Germinal center (tissue), 1 donor: Measurements from ENCODE around the gene HES7.

Experiments used
- DNase-seq: peaks from one replicate; pipeline ENCODE4 v3.0.0; 2012; ENCODE audit warnings: mixed read lengths, low spot score

HES7 gene

DNA sequence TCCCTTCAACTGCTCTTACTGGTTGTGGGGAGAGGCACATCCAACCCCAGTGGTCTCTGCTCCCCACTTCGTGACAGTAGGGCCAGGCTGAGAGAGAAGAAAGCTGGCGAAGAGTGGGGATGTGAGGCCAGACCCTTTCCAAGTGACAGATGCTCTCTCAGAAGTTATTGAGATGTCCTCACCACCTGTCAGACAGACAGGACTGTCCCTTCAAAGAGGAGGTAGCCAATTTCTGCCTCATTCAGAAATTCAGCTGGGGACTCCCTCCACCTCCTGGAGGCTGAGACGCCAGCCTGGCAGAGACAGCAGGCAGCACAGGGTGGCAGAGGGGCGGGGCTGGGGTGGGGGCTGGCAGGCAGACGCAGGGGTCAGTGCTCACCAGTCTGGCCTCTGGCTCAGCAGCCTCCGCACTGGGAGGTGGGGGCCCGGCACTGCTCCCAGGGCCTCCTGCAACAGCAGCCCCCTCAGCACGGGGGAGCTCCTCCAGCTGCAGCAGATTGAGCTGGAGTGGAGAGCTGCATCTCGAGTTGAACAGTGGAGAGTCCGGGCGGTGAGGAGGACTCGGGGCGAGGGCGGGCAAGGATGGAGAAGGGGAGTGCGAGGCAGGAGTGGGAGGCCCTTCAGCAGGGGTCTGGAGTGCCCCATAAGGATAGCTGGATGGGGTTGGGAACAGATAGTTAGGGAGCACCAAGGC is 19.1 kb upstream of the HES7 start:
- DNase-seq = no peak

DNA sequence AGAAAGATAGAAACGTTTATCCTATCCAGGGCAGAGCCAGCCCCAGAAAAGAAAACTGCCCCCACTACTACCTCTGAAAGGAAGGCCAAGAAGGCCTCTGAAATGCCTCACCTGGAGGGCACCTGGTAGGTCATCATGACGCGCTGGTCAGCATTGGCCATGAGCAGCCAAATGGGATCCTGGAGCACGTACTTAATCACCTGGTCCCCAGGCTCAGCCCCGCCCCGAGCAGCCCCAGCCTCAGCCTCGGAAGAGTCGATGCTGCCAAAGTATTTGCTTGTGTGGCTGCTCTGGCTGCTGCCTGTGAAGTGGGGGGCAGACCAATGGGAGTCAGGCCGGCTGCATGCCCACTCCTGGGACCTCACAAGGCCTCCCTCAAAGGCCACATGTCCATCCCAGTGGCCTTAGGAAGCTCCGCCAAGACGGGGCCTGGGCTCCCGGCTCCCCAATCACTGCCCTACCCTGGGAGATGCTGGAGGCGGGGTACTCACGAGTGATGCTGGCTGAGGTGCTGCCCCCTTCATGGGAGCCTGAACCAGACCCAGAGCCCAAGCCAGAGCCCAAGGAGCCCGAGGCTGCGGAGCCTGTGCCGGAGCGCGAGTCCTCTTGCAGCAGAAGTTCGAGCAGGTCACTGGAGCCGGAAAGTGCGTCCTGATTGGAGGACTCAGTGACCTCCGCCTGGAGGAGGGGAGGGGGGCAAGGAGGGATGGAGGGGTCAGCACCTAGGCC is 18.4 kb upstream of the HES7 start:
- no peak for DNase-seq

DNA sequence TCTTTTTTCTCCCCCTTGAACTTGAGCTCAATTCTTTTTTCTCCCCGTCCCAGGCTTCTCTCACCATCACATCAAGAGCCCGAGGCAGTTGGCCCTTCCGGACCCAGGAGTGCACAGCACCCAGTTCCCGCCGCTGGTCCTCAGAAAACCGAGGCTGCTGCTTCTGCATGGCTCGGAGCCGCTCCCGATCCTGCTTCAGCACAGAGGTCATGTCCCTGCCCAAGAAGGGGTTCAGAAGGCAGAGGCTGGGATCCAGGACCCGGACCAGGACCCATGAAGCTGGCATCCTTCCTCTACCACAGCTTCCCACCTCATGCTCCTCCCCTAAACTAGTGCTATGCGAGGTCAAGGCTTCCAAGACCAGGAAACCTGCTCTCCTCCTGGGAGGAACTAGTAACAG is 17.8 kb upstream of the HES7 start:
- DNase-seq = no peak

DNA sequence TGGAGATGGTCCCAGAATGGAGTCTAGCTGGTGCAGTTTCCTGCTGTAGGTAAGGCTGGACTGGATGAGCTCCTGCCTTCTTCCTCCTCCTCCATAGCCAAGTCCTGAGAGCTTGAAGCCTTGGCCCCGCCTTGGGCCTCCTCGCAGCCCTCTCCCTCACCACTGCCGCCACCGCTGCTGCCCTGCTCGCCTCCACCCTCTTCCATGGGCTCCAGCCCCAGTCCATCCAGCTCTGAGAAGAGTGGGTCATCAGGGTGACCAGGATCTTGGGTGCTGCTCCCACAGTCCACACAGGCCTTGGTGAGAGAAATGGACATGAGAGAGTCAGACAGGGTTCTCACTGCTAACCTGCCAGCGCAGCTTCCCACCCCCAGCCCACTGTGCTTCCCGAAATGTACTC is 17.1 kb upstream of the HES7 start:
- no peak for DNase-seq

DNA sequence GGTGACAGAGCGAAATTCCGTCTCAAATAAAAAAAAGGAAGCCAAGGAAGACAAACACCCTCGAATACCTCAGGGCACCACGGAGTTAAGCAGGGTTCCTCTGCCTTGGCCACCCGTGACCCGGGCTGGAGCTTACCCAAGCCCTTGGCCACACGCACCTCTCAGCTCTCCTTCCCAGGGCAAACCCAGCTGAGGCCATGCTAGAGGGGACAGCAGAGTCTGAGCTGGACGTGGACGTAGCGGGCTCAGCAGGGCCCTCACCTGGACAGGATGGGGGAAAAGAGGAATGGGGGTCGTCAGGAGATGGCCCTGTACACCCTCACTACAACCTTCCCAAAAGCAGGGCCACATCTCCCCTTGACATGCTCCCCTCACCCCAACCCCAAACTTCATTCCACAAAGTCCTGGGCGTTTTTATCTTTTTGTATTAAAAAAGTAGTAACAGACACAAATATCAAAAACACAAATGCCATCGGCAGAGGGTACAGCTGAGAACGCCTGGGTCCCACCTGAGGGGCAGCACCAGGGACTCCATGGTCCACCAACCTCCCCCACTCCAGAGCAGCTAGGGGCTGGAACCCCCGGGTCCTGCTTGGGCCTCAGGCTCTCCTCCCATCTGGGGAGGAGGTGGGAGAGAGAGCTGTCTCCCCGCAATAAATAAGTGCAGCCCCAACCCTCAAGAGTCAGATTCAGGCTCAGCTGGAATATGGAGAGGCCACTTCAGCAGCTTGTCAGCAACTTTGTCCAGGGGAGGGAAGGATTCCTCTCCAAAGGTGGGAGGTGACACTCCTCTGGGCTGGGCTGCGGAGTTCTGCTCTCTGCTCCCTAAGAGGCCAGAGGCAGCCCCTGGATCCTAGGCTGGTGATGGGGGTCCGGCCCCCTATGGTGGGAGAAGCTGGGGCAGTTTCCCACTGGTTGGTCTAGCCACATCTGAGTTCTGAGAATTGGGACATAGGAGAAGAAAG is 16.4 kb upstream of the HES7 start:
- no peak for DNase-seq

DNA sequence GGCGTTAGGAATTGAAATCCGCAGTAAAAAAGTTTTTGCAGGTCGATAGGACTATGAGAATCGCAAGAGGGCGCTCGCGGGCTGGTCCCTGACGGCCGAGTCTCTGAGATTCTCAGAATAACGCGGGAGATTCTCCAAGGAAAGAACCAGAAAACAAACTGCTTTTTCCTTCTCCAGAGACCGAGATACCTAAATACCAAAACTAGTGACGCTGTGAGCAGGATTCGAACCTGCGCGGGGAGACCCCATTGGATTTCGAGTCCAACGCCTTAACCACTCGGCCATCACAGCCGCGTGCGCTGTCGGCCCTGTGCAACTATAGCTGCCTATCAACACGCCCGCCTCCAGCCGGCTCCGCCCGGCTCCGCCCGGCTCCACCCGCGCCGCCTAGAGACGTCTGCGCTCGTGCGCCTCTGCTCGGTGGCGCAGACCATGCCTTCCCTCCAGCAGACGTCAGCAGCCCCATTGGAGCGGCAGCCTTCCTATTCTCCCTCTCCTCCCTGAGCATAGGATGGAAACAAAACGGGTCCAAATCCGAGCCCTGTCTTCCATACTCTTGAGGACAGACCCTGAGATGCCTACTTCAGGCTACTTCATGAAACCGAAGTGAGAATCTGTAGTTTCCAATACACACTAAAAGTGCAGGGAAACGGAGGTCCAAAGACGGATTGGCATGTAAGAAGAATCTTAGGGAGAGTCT is 14.9 kb upstream of the HES7 start:
- DNase-seq = peak; percentile 88

DNA sequence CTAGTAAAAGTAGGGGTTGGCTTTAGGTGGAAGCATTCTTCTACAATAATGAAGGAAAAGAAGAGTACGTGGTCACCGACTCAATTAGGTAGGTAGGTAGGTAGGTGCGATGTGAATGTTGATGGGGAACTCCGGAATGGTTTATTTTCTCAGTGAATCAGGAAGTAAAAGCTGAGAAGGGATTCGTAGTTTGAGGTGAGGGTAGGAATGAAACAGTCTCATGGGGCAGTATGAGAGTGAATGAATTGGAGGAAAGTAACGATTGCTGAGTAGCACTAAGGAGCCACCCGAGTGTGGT is 14.4 kb upstream of the HES7 start:
- no peak for DNase-seq

DNA sequence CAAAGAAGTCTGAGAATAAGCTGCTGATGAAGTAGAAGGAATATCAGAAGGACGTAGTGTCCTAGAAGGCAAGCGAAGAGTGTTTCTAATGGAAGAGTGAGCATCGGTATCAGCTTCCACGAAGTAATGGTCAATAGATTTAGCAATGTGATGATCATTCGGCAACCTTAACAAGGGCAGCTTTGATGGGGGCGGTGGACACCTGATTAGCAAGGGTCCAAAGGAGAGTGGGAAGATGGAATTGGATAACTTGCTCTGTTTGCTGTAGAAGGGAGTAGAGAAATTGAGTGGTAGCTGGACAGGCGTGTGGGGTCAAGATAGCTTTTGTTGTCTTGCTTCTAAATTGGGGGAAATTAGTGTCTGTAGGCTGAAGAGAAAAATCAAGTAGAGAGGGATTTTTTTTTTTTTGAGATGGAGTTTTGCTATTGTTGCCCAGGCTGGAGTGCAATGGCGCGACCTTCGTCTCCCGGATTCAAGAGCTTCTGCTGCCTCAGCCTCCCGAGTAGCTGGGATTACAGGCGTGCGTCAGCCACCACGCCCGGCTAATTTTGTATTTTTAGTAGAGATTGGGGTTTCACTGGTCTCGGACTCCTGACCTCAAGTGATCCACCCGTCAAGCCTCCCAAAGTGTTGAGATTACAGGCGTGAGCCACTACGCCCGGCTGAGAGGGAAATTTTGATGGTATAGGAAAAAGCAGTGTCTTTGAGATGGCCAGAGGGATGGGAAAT is 13.9 kb upstream of the HES7 start:
- DNase-seq = no peak

DNA sequence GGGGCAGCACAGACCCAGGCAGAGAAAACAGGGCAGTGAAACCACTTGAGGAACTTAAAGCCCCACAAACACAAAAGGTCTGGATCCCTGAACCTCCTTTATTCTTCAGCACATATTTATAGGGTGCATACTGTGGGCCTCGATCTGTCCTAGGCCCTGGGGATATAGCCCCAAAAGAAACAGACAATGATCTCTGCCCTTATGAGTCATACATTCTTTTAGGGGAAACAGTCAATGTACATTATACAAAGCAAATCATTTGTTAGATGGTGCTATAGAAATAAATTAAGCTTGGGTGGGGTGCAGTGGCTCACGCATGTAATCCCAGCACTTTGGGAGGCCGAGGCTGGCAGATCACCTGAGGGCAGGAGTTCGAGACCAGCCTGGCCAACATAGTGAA is 10.0 kb upstream of the HES7 start:
- no peak for DNase-seq

DNA sequence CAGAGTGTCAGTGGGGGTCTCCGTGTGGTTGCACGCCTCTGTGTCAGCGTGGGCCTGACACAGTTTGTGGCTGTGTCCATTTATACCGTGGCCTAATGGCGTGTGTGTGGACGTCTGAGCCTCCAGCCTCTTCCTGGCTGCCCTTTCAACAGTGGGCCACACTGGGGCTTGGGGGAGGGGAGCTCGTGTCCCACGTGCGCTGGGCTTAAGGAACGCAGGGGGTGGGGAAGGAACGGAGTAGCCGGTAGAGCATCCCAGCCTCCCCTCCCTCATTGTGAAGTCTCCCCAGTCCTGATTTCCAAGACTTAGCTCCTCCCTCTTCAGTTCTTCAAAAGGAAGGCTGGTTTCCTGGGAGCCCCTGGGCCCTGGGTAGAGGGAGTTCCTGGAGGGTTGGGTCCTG is 9.5 kb upstream of the HES7 start:
- DNase-seq = no peak

DNA sequence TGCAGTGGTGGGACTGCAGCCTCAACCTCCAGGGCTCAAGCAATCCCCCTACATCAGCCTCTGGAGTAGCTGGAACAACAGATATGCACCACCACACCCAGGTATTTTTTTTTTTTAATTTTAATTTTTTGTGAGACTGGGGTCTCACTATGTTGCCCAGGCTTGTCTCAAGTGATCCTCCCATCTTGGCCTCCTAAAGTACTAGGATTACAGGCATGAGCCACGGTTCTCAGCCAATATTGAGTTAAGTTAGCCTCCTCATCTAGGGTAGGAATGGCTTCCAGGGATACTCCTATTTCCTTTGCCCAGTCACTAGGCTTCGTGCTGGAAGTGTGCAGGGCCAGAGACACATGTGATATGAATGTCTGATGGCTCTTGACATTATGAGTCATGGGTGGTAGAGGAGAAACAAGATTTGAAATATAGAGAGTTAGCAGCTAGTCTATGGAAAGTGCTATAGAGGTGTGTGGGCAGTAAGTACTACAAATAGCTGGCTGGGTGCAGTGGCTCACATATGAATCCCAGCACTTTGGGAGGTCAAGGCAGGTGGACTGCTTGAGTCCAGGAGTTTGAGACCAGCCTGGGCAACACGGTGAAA is 8.0 kb upstream of the HES7 start:
- DNase-seq = no peak

DNA sequence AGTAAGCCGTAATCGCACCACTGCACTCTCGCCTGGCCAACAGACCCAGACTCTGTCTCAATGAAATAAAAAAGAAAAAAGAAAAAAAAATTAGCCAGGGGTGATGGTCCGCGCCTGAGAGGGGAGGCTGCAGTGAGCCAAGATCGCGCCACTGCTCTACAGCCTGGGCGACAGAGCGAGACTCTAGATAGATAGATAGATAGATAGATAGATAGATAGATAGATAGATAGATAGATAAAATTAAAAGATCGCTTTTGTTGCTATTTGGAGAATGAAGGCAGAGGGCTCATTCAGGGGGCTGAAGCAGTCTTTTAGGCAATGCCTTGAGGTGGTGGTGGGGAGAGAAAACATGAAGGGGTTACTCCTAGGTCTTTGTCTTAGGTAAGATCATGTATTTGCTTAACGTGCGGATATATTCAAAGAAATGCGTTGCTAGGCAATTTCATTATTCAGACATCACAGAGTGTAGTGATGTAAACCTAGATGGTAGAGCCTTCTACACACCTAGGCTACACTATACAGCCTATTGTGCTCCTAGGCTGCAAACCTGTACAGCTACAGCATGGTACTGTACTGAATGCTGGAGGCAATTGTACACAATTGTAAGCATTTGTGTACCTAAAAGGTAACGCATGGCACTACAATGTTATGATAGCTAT is 4.3 kb upstream of the HES7 start:
- DNase-seq = no peak

DNA sequence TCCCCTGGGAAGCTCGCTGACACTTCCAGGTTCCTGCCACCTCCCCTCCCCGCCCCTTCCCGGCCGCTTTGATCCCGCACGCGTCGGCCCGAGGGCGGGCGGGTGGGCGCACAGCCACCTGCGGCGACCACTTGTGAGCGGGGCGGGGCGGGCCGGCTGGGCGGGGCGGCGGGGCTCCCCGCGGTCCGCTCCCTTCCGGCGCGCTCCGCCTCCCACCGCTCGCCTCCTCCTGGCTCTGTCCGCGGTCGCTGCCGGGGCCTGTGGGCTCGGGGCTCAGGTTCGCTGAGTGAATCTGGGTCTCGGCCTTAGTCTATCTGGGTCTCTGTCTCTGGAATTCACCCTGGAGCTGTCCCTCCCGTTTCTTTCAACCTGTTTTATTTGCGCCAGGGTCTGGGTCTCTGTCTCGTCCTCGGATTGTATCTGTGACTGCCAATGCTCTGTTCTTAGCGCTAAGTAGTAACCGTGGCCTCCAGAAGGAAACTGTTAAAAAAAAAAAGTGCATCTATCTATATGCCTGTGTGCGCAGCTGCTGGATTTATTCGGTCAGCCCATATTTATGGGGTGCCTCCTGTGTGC is 2.7 kb upstream of the HES7 start:
- DNase-seq = no peak

DNA sequence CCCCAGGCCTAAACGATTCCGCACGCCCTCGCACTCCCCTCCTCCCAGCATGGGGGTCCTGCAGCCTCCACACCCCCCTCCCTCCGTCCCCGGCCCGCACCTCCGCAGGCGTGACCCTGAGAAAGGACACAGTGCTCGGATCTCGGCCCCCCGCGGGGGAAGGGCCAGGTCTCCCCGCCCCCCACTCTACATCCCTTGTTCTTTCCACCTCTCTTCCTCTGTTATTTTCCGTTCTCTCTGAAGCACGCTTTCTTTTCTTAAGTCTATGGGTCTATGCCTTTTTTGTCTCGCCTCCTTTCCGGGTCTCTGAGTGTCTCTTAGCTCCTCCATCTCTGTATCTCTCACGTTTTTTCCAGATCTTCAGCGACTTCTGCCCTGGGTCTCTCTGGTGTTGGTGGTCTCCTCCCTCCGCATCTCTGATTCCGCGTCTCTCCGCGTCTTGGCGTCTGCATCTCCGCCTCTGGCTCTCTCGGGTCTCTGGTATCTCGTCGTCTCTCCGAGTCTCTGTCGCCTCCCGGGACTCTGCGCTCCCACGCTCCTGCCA is 2.1 kb upstream of the HES7 start:
- no peak for DNase-seq

DNA sequence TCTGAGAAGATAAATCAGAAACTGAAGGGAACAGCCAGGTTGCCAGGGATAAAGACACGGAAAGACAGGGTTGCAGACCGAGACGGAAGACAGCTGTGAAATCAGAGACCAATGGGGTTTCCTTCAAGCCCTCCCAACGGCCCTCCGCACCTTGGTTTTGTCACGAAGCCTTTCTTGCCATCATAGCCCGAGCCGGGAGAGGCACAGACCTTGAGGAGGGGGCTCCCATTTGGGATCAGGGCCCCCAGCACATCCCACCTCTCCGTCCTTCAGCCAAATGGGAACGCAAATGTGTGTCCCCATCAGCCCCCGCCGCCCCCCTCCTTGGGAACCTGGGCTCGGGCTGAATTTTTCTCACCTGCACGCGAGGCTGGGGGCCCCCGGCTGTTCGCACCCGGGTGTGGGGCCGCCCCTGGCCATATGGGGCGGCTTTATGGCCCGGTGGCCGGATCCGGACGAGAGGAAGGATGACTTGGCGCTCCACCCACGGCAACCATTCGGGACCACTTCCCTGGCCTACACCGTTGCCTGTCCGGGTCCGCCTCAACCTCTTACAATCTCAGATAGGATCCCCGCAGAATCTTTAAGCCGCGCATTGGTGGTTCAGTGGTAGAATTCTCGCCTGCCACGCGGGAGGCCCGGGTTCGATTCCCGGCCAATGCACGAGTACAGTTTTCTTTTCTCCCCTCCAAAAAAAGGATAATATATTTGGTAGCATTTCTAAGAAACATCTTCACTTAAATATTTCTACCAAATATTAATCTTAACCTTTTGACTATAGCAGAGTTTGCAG is 1.4 kb upstream of the HES7 start:
- peak; percentile 74 for DNase-seq

DNA sequence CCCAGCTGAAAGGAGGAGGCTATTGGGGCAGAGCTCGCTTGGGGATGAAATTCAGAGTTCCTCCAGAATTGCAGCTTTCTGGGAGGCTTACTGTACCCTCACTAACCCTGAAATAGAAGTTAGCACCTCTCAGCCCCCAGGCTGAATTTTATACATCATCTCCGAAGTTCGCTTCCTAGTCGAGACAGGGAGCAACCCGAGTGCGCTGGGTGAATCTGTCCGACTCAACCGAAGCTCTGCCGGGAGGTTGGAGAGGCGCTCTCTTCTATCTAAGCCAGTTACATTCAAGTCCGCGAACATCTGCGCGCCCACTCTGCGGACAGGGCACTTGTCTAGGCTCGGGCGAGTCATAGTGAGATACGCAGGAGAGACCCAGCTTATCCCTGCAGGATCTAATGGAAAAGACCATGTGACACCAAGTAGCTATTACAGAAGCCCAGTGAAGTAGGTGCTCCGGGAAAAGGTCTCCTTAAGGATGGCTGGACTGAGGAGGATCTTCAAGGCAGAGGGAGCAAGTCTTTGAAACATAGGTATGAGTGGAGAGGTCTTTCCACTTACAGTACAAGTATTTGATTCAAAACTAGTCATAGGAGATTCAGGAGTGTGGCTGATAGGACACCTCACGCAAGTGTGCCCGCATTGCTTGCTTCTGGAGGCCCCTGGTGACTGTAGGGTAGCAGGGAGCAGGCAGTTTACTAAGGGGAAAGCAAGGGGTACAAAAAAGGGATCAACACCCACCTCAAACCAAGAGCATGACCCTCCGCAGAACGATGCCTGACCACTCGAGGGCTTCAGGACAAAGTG is 646 bp upstream of the HES7 start:
- no peak for DNase-seq

DNA sequence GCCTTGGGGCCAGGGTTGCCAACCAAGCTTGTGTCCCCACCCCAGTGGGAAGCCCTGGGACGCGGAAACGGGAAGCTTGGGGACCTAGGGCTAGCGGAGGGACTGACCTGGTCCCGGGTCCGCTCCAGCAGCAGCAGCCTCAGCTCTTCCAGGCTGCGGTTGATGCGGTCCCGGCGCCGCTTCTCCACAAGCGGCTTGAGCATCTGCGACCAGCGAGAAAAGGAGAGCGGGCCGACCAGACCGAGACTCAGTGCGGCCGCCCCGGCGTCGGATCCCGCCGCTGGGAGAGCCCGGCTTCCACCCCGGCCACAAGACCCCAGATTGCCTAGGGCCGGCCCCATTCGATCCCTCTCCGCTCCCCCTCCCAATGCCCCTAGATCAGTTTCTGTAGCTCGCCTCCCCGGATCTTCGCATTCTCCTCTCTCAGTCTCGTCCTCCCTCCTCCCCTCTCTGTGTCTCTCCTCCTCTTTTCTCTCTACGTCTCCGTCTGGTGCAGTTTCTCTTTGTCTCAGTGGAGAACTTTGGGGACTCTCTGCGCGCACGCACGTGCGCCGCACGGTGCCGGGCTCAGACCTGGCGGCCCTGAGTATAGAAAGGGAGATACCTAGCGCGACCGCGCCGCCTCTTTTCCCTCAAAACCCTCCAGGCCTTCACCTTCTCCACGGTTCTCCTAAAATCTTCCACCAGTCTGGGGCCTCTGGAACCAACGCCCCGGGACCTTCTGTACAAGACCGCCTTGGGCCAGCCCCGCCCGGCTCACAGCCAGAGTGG is 797 bp downstream of the HES7 start:
- DNase-seq = no peak
